Peyer's patch (tissue), 4 donors: Measurements from ENCODE around the gene NAV2. TPM values are rescaled to one million over a fixed set of nuclear protein-coding genes. Genes with fewer than 3 reads are reported as not detected.

Experiments used
- DNase-seq, 3 donors: peaks; one replicate each; pipeline ENCODE4 v3.0.0-alpha.2; 2017 to 2019
- H3K27ac ChIP-seq, 4 donors: fragments of 200-600 bp; sonication (generic); one replicate each; pipeline ENCODE4 v1.5.1; 2016 to 2019
- H3K27me3 ChIP-seq, 2 donors: fragments of 200-600 bp; sonication (generic); one replicate each; pipeline ENCODE4 v1.5.1; 2019
- H3K36me3 ChIP-seq, 3 donors: fragments of 200-600 bp; sonication (generic); one replicate each; pipeline ENCODE4 v1.5.1; 2016 to 2019
- H3K4me1 ChIP-seq, 4 donors: fragments of 200-600 bp; sonication (generic); one replicate each; pipeline ENCODE4 v1.5.1; 2016 to 2019
- H3K4me3 ChIP-seq, 4 donors: fragments of 200-600 bp; sonication (generic); 1 replicate in 3 of 4; 2 replicates in 1 of 4; pipeline ENCODE4 v1.5.1; 2016 to 2019; ENCODE audit warnings: mild to moderate bottlenecking in 1 of 4
- H3K9me3 ChIP-seq, 4 donors: fragments of 200-600 bp; sonication (generic); one replicate each; pipeline ENCODE4 v1.5.1; 2016 to 2019; ENCODE audit warnings: mild to moderate bottlenecking in 1 of 4
- CTCF ChIP-seq, 6 experiments: fragments of 450-650 bp in 4 of 6; fragments of 200-600 bp in 2 of 6; sonication (generic) in 1 of 6; IDR thresholded peaks; one replicate each; pipeline ENCODE4 v1.5.1; 2017 to 2019; ENCODE audit warnings: antibody characterized with exemption in 6 of 6, mild to moderate bottlenecking in 3 of 6, moderate library complexity in 1 of 6
- POLR2A ChIP-seq, 2 donors: fragments of 450-650 bp; IDR thresholded peaks; one replicate each; pipeline ENCODE4 v1.5.1; 2017; ENCODE audit warnings: antibody characterized with exemption in 2 of 2, mild to moderate bottlenecking in 2 of 2, moderate library complexity in 2 of 2
- total RNA-seq, 4 donors: library from RNA; depleted of rRNA; stranded (reverse); fragments of >200 nt; gene quantifications; one replicate each; pipeline ENCODE4 v1.1.0, GENCODE V29; 2016

Gene NAV2
- total RNA-seq, 4 donors from 2014 or later = 6.0 to 48.7 (median 20.1) TPM

- peak; percentile 17 to 81 (median 67) for TF ChIP-seq CTCF (IDR thresholded peaks at IDR 0.05)
- TF ChIP-seq POLR2A (IDR thresholded peaks at IDR 0.05) = no peak
- H3K36me3 ChIP-seq = peaks cover 0 to 11% (median 0%) of the 10 kb centered on the region in 3 donors
- peak overlapping the region in 1 of 4 donors; percentile 78 for H3K27ac ChIP-seq
- no peaks in the 10 kb centered on the region for H3K9me3 ChIP-seq
- peaks cover 0 to 23% (median 0%) of the 10 kb centered on the region in 4 donors for H3K4me1 ChIP-seq
- no peaks in the 10 kb centered on the region for H3K27me3 ChIP-seq
- no peak overlapping the region for H3K4me3 ChIP-seq
- DNase-seq = peak in 1 of 3 donors; percentile 74
Measured at GRCh38 chr11:20110908-20111669, 398.5 kb downstream of the NAV2 start.

DNA sequence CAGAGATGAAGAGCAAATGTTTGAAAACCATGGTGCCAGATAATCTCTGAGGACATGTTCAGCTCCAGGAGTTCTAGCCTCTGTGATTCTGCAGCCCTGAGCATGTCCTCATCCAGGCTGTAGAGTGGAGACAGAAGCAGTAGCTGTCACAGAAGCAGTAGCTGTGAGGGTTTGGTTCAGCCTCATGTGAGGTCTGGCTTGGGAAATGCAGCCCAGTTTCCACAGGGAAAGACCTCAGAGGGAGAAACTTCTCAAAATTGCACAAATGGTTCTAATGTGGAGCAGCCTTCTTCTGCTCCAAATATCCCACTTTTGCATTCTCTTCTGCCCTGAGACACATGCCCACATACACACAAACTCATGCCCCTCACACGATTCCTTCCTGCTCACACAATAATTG lies 399.2 kb downstream of the NAV2 start:
- peak overlapping the region in 2 of 4 donors; percentile 69 to 78 for H3K27ac ChIP-seq
- H3K4me1 ChIP-seq = peaks cover 0 to 23% (median 0%) of the 10 kb centered on the region in 4 donors
- peaks cover 0 to 11% (median 0%) of the 10 kb centered on the region in 3 donors for H3K36me3 ChIP-seq
- no peak for DNase-seq
- no peak for TF ChIP-seq POLR2A (IDR thresholded peaks at IDR 0.05)
- no peak for TF ChIP-seq CTCF (IDR thresholded peaks at IDR 0.05)
- H3K9me3 ChIP-seq = no peaks in the 10 kb centered on the region
- H3K4me3 ChIP-seq = no peak overlapping the region
- no peaks in the 10 kb centered on the region for H3K27me3 ChIP-seq

DNA sequence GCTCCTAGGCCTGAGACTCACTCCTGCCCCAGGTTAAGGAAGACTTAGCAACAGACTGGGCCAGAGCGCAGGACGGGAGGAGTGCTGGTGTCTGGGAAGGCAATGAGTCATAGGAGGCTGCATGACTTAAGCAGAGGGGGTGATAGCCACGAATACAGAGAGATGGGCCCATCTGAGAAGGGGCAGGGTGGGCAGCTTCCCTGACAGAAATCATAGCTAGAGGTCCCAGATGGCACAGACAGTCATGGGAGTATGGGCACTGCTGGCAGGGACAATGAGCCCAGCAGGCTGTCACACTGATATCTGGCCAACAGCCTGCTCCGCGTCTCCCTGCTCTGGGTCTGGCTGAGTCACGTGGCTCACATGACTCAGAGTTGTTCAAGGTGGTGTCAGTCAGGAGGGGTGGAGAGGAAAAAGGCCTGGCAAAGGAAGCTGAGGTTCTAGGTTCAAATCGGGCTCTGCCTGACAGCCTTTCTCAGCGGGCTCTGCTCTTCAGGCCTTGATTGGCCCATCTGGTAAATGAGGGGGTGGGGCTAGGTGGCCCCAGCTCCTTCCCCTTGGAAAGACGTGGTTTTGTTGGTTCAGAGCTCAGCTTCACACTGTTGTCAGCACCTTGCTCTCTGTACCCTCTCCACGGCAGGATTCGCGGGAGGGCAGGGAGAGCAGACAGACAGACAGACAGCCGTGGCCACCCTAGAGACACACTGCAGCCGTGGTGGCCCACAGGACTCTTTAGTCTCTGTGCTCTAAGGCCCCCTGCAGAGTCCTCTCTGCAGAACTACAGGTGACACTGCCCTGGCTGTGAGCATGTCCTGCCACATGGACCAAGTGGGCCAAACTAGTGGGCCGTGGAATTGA lies 399.9 kb downstream of the NAV2 start:
- peaks cover 0 to 23% (median 0%) of the 10 kb centered on the region in 4 donors for H3K4me1 ChIP-seq
- no peaks in the 10 kb centered on the region for H3K9me3 ChIP-seq
- H3K36me3 ChIP-seq = peaks cover 0 to 14% (median 0%) of the 10 kb centered on the region in 3 donors
- peak; percentile 18 to 87 (median 87) for DNase-seq
- H3K27me3 ChIP-seq = no peaks in the 10 kb centered on the region
- TF ChIP-seq POLR2A (IDR thresholded peaks at IDR 0.05) (peak in 1 of 2 donors; percentile 30), CTCF (IDR thresholded peaks at IDR 0.05) (peak in 1 of 6 experiments; percentile 8)
- peak overlapping the region in 2 of 4 donors; percentile 10 to 26 for H3K4me3 ChIP-seq
- H3K27ac ChIP-seq = peak overlapping the region in 2 of 4 donors; percentile 69 to 78

DNA sequence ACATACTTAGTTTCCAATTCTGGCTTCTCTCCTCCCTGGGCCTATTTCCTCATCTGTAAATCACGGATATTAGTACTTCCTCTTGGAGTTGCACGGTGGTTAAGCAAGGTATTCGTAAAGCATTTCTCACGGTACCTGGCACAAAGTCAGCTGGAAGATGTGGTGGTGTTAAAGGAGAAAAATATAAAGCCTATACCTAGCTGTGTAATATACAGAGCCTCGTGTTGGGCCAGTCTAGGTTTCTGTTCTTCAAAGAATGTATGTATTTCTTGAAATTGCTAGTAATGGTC lies 400.5 kb downstream of the NAV2 start:
- Histone ChIP-seq H3K27me3 (no peaks in the 10 kb centered on the region), H3K27ac (peak overlapping the region in 2 of 4 donors; percentile 69 to 78), H3K36me3 (peaks cover 0 to 15% (median 0%) of the 10 kb centered on the region in 3 donors), H3K4me1 (peaks cover 0 to 23% (median 0%) of the 10 kb centered on the region in 4 donors), H3K9me3 (no peaks in the 10 kb centered on the region), H3K4me3 (no peak overlapping the region)
- no peak for DNase-seq
- TF ChIP-seq POLR2A (IDR thresholded peaks at IDR 0.05) (no peak), CTCF (IDR thresholded peaks at IDR 0.05) (no peak)

GRCh38 chr11:20114588-20114987 lies 402.0 kb downstream of the NAV2 start:
- peaks cover 0 to 15% (median 0%) of the 10 kb centered on the region in 3 donors for H3K36me3 ChIP-seq
- no peak overlapping the region for H3K4me3 ChIP-seq
- TF ChIP-seq POLR2A (IDR thresholded peaks at IDR 0.05) (no peak), CTCF (IDR thresholded peaks at IDR 0.05) (no peak)

More at GRCh38 chr11:20114588-20114987, 402.0 kb downstream of the NAV2 start:
- Histone ChIP-seq H3K9me3 (no peaks in the 10 kb centered on the region), H3K27ac (no peak overlapping the region), H3K4me1 (peaks cover 0 to 23% (median 0%) of the 10 kb centered on the region in 4 donors), H3K27me3 (no peaks in the 10 kb centered on the region)
- DNase-seq = no peak
